ENCODE data around the gene PSME1.

The PSME1 gene

GRCh38 chr14:24135834-24136683, at the start of gene PSME1:
Gene PSME1 (plus strand): TSS chr14:24136194. CDS start chr14:24136263, 69 bp downstream.
- DNase-seq, result peak; percentile 95

DNA sequence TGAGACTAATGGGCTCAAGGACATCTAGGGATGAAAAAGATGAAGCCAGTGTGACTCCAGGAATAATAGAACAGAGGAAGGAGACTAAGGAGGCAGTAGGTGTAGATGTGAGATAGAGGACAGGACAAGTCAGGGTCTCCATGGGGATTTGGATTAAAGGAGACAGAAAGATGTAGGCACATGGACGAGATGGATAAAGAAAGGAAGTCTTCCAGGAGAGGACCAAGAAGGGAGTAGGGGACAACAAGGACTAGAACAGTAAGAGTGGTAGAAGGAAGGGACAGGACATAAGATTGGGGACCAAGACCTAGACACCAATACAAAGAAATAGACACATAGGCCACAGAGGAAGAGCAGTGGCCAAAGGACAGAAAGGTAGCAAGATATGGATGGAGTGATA, 49.0 kb upstream of the PSME1 start:
- DNase-seq, result no peak

DNA sequence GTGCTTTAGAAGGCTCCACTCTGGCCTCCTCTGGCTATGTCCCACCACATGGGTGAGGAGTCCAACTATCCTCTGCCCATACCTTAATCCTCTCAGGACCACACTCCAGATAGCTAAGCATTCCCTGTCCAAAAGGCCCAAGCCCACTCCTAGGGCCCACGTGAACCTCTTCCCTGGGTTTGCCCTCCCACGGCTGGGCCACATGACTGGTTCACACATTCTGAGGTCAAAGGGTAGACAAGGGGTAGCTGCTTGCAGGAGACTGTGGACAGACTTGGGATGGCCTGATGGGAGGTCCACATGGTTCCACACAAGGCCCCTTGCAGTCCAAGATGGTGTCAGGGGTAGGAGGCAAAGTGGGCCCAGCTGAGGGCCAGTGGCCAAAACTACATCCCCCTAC, 47.9 kb upstream of the PSME1 start:
- no peak for DNase-seq

- no peak for DNase-seq
Observed at GRCh38 chr14:24089890-24090289, 46.1 kb upstream of the PSME1 start.

DNA sequence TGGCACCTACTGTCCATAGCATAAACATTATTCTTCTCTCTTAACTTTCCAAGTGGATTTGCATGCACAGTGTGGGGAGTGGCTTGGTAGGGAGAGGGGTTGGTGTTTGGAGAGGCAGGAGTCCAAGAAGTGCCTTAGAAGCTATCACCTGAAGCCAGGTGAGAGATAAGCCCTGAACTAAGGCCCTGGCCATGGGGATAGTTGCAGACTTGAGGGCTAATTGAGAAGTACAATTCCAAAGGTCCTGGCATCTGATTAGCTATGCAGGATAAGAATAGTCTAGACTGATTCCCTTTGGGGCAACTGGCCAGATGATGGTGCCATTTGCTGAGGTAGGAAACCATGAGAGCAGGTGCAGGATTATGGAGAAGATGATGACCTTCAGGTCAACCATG, 43.9 kb upstream of the PSME1 start:
- DNase-seq, result no peak

- DNase-seq, result no peak
Observed at GRCh38 chr14:24092505-24093206, 43.3 kb upstream of the PSME1 start.

DNA sequence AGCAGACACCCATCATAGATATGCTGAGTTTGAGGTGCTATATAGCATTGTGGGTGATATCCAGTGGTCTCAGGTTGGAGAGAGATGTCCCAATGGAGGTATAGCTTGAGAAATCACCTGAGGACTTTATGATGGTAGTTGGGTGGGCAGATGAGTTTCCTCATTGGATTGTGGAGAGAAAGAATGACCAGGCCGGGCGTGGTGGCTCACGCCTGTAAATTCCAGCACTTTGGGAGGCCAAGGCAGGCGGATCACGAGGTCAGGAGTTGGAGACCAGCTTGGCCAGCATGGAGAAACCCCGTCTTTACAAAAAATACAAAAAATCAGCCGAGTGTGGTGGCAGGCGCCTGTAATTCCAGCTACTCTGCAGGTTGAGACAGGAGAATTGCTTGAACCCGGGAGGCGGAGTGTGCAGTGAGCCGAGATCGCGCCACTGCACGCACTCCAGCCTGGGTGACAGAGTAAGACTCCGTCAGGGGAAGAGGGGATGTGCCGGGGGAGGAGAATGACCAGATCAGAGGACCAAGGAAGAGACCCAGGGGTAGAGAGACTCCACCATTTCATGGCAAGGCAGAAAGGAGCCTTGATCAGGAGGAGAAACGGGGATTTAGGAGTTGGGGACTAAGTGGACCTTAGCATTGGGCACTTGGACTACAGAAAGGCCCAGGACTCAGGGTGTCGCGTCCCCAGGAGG, 42.6 kb upstream of the PSME1 start:
- no peak for DNase-seq

- DNase-seq, result peak; percentile 73
Observed at GRCh38 chr14:24093901-24094840, 41.8 kb upstream of the PSME1 start, which contains the start of gene PCK2. Gene PCK2 (plus strand): TSS chr14:24094311. CDS start chr14:24094406, 95 bp downstream.

GRCh38 chr14:24094841-24095270, 41.1 kb upstream of the PSME1 start:
- DNase-seq, result no peak

DNA sequence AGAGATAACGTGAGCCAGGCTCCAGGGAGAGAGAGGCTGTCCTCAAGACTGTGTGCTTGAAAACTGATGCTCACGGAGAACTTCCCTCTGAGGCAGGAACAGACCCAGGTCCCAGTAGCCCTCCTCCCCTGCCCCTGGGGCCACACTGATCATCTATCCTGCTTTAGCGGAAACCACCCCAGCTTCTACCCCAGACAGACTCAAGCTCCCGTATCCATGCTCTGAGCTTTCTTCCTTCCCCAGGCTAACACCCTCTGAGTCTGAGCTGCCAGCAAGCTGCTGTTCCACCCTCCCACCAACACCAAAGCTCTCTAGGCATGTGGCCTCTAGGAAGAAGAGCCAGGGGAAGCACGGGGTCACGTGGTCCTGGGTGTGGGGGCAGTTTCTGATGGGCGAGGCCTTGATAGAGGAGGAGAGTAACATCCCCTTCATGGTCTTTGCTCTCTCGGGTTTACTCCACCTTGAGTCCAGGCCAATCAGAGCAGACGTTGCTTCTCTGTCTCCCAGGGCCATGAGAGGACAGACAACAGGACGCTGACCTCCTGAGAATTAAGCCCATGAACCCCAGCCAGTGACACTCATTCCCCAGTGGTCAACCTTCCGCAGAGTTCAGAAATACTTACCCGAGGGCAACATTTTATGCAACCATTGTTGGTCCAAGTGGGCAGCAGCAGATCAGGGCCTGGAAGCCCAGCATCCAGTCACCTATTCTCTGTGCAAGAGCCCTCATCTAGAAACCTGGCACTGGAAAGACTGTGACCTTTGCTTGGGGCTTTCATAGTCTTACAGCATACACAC, 40.5 kb upstream of the PSME1 start:
- peak; percentile 40 for DNase-seq

DNA sequence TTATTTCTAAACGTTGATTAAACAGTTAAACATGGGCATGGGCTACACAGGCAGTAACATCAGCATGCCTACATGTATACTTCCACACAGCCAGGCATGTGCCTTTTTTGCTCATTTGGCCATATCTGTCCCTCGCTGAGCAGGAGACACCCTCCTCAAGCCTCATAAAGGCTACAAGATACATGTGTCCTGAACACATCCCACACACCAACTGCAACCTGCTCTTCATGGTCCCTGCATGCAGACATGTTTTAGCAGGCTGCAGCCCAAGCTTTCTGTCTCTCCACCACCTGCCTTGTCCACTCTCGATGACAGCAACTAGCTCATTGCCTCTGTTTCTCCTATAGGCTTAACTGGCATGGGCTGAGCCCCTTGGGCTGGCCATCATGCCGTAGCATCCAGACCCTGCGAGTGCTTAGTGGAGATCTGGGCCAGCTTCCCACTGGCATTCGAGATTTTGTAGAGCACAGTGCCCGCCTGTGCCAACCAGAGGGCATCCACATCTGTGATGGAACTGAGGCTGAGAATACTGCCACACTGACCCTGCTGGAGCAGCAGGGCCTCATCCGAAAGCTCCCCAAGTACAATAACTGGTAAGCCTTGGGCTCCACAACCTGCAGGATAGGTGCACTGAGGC, 39.3 kb upstream of the PSME1 start:
- DNase-seq, result no peak

DNA sequence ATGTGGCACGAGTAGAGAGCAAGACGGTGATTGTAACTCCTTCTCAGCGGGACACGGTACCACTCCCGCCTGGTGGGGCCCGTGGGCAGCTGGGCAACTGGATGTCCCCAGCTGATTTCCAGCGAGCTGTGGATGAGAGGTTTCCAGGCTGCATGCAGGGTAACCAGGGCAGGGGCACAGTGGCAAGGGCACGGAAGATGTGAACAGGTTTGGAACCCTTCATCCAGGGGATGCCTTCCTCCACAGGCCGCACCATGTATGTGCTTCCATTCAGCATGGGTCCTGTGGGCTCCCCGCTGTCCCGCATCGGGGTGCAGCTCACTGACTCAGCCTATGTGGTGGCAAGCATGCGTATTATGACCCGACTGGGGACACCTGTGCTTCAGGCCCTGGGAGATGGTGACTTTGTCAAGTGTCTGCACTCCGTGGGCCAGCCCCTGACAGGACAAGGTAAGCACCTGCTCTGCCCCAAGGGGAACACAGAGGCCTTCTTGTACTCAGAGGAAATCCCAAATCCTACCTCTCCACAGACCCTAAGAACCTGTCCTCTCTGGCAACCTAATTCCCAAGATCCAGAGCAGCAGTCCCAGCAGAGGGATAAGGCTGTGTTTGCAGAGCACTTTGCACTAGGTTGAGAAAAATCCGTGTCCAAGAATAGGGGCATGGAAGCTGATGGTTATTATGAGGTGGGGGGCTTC, 37.6 kb upstream of the PSME1 start:
- no peak for DNase-seq

DNA sequence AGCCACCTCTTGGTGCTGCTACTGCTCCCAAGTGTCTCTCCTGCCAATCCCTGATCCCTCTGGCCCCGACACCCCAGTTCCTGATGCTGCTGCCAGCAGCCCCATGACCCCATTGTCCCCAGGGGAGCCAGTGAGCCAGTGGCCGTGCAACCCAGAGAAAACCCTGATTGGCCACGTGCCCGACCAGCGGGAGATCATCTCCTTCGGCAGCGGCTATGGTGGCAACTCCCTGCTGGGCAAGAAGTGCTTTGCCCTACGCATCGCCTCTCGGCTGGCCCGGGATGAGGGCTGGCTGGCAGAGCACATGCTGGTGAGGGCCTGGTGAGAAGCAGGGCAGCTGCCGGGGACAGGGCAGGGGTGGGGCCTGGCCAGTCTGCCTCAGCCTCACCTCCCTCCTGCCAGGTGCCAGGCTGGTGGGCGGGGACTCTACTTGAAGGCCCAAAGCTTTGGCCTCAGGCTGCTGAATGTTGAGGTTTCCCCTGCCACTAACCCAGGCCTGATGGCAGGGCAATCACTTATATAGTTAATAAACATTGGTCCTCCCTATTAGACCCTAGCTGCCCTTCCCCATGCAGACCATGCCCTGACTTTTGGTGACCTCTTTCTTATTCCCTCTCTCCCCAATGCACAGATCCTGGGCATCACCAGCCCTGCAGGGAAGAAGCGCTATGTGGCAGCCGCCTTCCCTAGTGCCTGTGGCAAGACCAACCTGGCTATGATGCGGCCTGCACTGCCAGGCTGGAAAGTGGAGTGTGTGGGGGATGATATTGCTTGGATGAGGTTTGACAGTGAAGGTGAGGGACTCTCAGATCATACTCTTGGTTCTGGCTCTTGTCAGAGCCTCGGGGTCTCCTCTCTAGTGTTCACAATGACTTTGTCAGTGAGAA, 36.8 kb upstream of the PSME1 start:
- no peak for DNase-seq

DNA sequence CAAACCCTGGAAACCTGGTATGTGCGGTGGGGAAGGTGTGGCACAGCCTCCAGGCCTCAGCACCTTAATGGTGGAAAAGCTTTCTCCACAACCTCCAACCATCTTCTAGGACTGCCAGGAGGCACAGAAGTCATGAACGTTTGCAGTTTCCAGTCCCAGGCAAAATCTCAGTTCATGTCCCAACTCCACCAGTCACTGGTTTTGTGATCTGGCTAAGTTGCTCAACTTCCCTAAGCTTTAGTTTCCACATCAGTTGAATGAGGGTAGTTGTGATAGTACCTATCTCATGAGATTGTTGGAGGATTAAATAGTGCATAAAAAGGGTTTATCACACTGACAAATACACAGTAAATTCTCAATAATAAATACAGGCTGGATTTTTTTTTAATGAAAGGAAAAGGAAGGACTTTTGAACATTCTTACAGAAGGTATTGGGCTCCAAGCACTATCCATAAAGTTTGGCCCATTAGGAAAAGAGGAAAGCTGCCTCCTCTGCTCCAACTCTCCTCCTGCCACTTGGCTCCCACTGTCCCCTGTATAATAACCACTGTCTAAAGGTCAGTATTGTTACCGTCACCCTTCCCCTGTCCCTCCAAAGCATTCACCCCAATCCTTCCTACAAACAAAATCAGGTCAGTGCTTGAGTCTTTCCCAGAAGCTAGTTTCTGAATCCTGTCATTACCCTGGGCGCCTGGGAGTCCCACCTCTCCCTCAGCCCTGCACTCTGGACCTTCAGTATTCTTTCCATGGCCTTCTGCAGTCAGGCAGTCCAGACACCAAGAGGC, 35.6 kb upstream of the PSME1 start:
- no peak for DNase-seq

- no peak for DNase-seq
Observed at GRCh38 chr14:24100982-24101494, 35.0 kb upstream of the PSME1 start.

- no peak for DNase-seq
Observed at GRCh38 chr14:24102357-24103048, 33.5 kb upstream of the PSME1 start.

GRCh38 chr14:24103451-24103850, 32.5 kb upstream of the PSME1 start:
- DNase-seq, result no peak
